Measurements from ENCODE around the gene TBC1D22A.

Gene TBC1D22A

GRCh38 chr22:47124451-47124881 is 362.0 kb downstream of the TBC1D22A start:
- Histone ChIP-seq H3K4me3 (ENCODE audit: low read depth, low read length) (no peak overlapping the region), H3K36me3 (no peaks in the 10 kb centered on the region), H3K9me3 (ENCODE audit: severe bottlenecking) (no peaks in the 10 kb centered on the region), H3K27me3 (ENCODE audit: insufficient read depth, low read depth, severe bottlenecking) (no peaks in the 10 kb centered on the region), H3K27ac (no peak overlapping the region)
- no peak for TF ChIP-seq CTCF (IDR thresholded peaks at IDR 0.05; ENCODE audit: low read depth, low read length)
- no peak for DNase-seq

GRCh38 chr22:47124961-47125360 is 362.5 kb downstream of the TBC1D22A start:
- Histone ChIP-seq H3K27ac (no peak overlapping the region), H3K9me3 (ENCODE audit: severe bottlenecking) (no peaks in the 10 kb centered on the region)
- no peak for DNase-seq

GRCh38 chr22:47125603-47126002 is 363.2 kb downstream of the TBC1D22A start:
- DNase-seq: no peak
- TF ChIP-seq CTCF (IDR thresholded peaks at IDR 0.05; ENCODE audit: low read depth, low read length): no peak
- Histone ChIP-seq H3K4me3 (ENCODE audit: low read depth, low read length) (no peak overlapping the region), H3K27me3 (ENCODE audit: insufficient read depth, low read depth, severe bottlenecking) (no peaks in the 10 kb centered on the region), H3K9me3 (ENCODE audit: severe bottlenecking) (no peaks in the 10 kb centered on the region), H3K27ac (no peak overlapping the region), H3K36me3 (no peaks in the 10 kb centered on the region)

More at GRCh38 chr22:47124961-47125360, 362.5 kb downstream of the TBC1D22A start:
- no peaks in the 10 kb centered on the region for H3K36me3 ChIP-seq
- H3K27me3 ChIP-seq (ENCODE audit: insufficient read depth, low read depth, severe bottlenecking): no peaks in the 10 kb centered on the region
- H3K4me3 ChIP-seq (ENCODE audit: low read depth, low read length): no peak overlapping the region
- TF ChIP-seq CTCF (IDR thresholded peaks at IDR 0.05; ENCODE audit: low read depth, low read length): no peak

GRCh38 chr22:47126344-47126811 is 363.9 kb downstream of the TBC1D22A start:
- Histone ChIP-seq H3K27me3 (ENCODE audit: insufficient read depth, low read depth, severe bottlenecking) (no peaks in the 10 kb centered on the region), H3K4me3 (ENCODE audit: low read depth, low read length) (no peak overlapping the region), H3K36me3 (no peaks in the 10 kb centered on the region), H3K27ac (no peak overlapping the region), H3K9me3 (ENCODE audit: severe bottlenecking) (no peaks in the 10 kb centered on the region)
- no peak for TF ChIP-seq CTCF (IDR thresholded peaks at IDR 0.05; ENCODE audit: low read depth, low read length)
- DNase-seq: no peak

- H3K36me3 ChIP-seq: no peaks in the 10 kb centered on the region
- H3K27ac ChIP-seq: no peak overlapping the region
- TF ChIP-seq CTCF (IDR thresholded peaks at IDR 0.05; ENCODE audit: low read depth, low read length): no peak
- no peaks in the 10 kb centered on the region for H3K27me3 ChIP-seq (ENCODE audit: insufficient read depth, low read depth, severe bottlenecking)
- H3K9me3 ChIP-seq (ENCODE audit: severe bottlenecking): no peaks in the 10 kb centered on the region
- H3K4me3 ChIP-seq (ENCODE audit: low read depth, low read length): no peak overlapping the region
- no peak for DNase-seq
Observed at GRCh38 chr22:47127441-47127871, 365.0 kb downstream of the TBC1D22A start.

- Histone ChIP-seq H3K9me3 (ENCODE audit: severe bottlenecking) (no peaks in the 10 kb centered on the region), H3K27ac (no peak overlapping the region), H3K4me3 (ENCODE audit: low read depth, low read length) (no peak overlapping the region), H3K36me3 (no peaks in the 10 kb centered on the region), H3K27me3 (ENCODE audit: insufficient read depth, low read depth, severe bottlenecking) (no peaks in the 10 kb centered on the region)
- TF ChIP-seq CTCF (IDR thresholded peaks at IDR 0.05; ENCODE audit: low read depth, low read length): no peak
- no peak for DNase-seq
Observed at GRCh38 chr22:47128216-47128615, 365.8 kb downstream of the TBC1D22A start.
